G401.6 (cell line): Measurements from ENCODE around the gene CD3D.

Experiments used
- FAIRE-seq: peaks from 2 replicates; lab custom pipeline; 2012; peaks lifted over from hg19 to GRCh38; lab: Jason Lieb, UNC

The CD3D gene

GRCh38 chr11:118295815-118296454 lies 46.6 kb downstream of the CD3D start:
- no peak for FAIRE-seq

GRCh38 chr11:118295199-118295598 lies 47.3 kb downstream of the CD3D start:
- FAIRE-seq: no peak

GRCh38 chr11:118294053-118294452 lies 48.5 kb downstream of the CD3D start:
- FAIRE-seq: no peak

GRCh38 chr11:118291477-118292135 lies 50.9 kb downstream of the CD3D start:
- FAIRE-seq: no peak

- no peak for FAIRE-seq
Measured at GRCh38 chr11:118290923-118291322, 51.6 kb downstream of the CD3D start.

- FAIRE-seq: no peak
Measured at GRCh38 chr11:118289401-118289800, 53.1 kb downstream of the CD3D start.
